Neural cell (in vitro differentiated cells): ENCODE data around the gene NPIPB2. TPM values are rescaled to one million over a fixed set of nuclear protein-coding genes. Genes with fewer than 3 reads are reported as not detected.

ENCODE experiments used
- H2AFZ ChIP-seq: fragments of 200-600, 300-800 bp; sonication (generic), shearing (Covaris generic); 2 replicates; pipeline ENCODE4 v1.6.0; 2014; ENCODE audit warnings: low read depth, mild to moderate bottlenecking, antibody characterized with exemption, low read length, moderate library complexity
- H3F3A ChIP-seq: fragments of 200-600 bp; shearing (Covaris generic); 2 replicates; pipeline ENCODE4 v1.6.1; 2016; ENCODE audit warnings: mild to moderate bottlenecking, moderate library complexity, mixed read lengths, antibody characterized with exemption, low read length; ENCODE audit not compliant: insufficient read depth, poor library complexity, severe bottlenecking
- H3K27ac ChIP-seq: fragments of 200-600, 300-800 bp; sonication (generic), shearing (Covaris generic); 2 replicates; pipeline ENCODE4 v1.5.1; 2014; ENCODE audit warnings: mild to moderate bottlenecking, low read length, moderate library complexity
- H3K27me3 ChIP-seq: fragments of 300-800, 200-600 bp; sonication (generic), shearing (Covaris generic); 2 replicates; pipeline ENCODE4 v1.6.0; 2014; ENCODE audit warnings: mild to moderate bottlenecking, low read depth, low read length, moderate library complexity; ENCODE audit not compliant: insufficient read depth
- H3K36me3 ChIP-seq: fragments of 300-800, 200-600 bp; sonication (generic), shearing (Covaris generic); 2 replicates; pipeline ENCODE4 v1.5.1; 2014; ENCODE audit warnings: mild to moderate bottlenecking, antibody characterized with exemption, low read length, moderate library complexity; ENCODE audit not compliant: insufficient read depth
- H3K4me2 ChIP-seq: fragments of 300-800, 200-600 bp; sonication (generic), shearing (Covaris generic); 2 replicates; pipeline ENCODE4 v1.6.0; 2014; ENCODE audit warnings: mild to moderate bottlenecking, low read length
- H3K4me3 ChIP-seq: fragments of 300-800, 200-600 bp; sonication (generic), shearing (Covaris generic); 2 replicates; pipeline ENCODE4 v1.5.1; 2014; ENCODE audit warnings: mild to moderate bottlenecking, low read length, moderate library complexity
- H3K79me2 ChIP-seq: fragments of 200-600 bp; shearing (Covaris generic); replicated peaks from 2 replicates; pipeline ENCODE4 v1.6.0; 2014; ENCODE audit warnings: mild to moderate bottlenecking, low read length, moderate library complexity; ENCODE audit not compliant: insufficient read depth
- H3K9ac ChIP-seq: fragments of 300-800, 200-600 bp; sonication (generic), shearing (Covaris generic); 2 replicates; pipeline ENCODE4 v1.6.1; 2016; ENCODE audit warnings: mild to moderate bottlenecking, low read length, mixed read lengths
- H3K9me2 ChIP-seq: fragments of 200-600 bp; shearing (Covaris generic); 2 replicates; pipeline ENCODE4 v1.6.1; 2016; ENCODE audit warnings: mild to moderate bottlenecking, low read length, mixed read lengths; ENCODE audit not compliant: insufficient read depth
- H3K9me3 ChIP-seq: fragments of 200-600, 300-800 bp; sonication (generic), shearing (Covaris generic); 2 replicates; pipeline ENCODE4 v1.6.1; 2016; ENCODE audit warnings: mild to moderate bottlenecking, mixed run types, low read length, moderate library complexity, mixed read lengths
- H4K20me1 ChIP-seq: fragments of 200-600 bp; shearing (Covaris generic); 2 replicates; pipeline ENCODE4 v1.6.1; 2016; ENCODE audit warnings: mild to moderate bottlenecking, mixed run types; ENCODE audit not compliant: insufficient read depth
- EP300 ChIP-seq: fragments of 450-650 bp; conservative IDR thresholded peaks from 2 replicates; pipeline ENCODE4 v1.6.1; 2014; ENCODE audit warnings: antibody characterized with exemption, mild to moderate bottlenecking, moderate library complexity; ENCODE audit not compliant: poor library complexity, severe bottlenecking
- EZH2 ChIP-seq: fragments of 200-600, 300-800 bp; shearing (Covaris generic), sonication (generic); IDR thresholded peaks from 2 replicates; pipeline ENCODE4 v1.6.1; 2014; ENCODE audit warnings: antibody characterized with exemption, low read length, borderline replicate concordance, mild to moderate bottlenecking; ENCODE audit not compliant: insufficient read depth, poor library complexity, severe bottlenecking
- MXI1 ChIP-seq: fragments of 450-650 bp; conservative IDR thresholded peaks from 2 replicates; pipeline ENCODE4 v1.6.1; 2014; ENCODE audit warnings: antibody characterized with exemption, mild to moderate bottlenecking; ENCODE audit not compliant: poor library complexity, severe bottlenecking
- POLR2AphosphoS5 ChIP-seq: IDR thresholded peaks from 2 replicates; pipeline ENCODE4 v1.6.1; 2012
- RAD21 ChIP-seq: fragments of 450-650 bp; conservative IDR thresholded peaks from 2 replicates; pipeline ENCODE4 v1.6.1; 2014; ENCODE audit warnings: antibody characterized with exemption, mild to moderate bottlenecking, moderate library complexity
- SMC3 ChIP-seq: fragments of 450-650 bp; conservative IDR thresholded peaks from 2 replicates; pipeline ENCODE4 v1.6.1; 2014; ENCODE audit warnings: antibody characterized with exemption, mild to moderate bottlenecking, moderate library complexity; ENCODE audit not compliant: poor library complexity
- TAF1 ChIP-seq: IDR thresholded peaks from 2 replicates; pipeline ENCODE4 v1.6.1; 2012; ENCODE audit warnings: low read depth
- polyA plus RNA-seq: library from polyadenylated mRNA; depleted of rRNA; stranded (reverse); fragments of >200 nt; gene quantifications from 2 replicates; pipeline ENCODE4 v1.2.3, GENCODE V29; 2014
- TF ChIP-seq, protein P1 (sequence below): fragments of 450-650 bp; IDR thresholded peaks from 2 replicates; pipeline ENCODE4 v1.5.1; 2014; ENCODE audit warnings: antibody characterized with exemption, mild to moderate bottlenecking, moderate library complexity; ENCODE audit not compliant: poor library complexity, severe bottlenecking
- TF ChIP-seq, protein P2 (sequence below): IDR thresholded peaks from 2 replicates; pipeline ENCODE4 v1.6.1; 2012; ENCODE audit warnings: borderline replicate concordance

The NPIPB2 gene
- polyA plus RNA-seq, 1 donor from 2014 or later: 0.82 TPM

DNA sequence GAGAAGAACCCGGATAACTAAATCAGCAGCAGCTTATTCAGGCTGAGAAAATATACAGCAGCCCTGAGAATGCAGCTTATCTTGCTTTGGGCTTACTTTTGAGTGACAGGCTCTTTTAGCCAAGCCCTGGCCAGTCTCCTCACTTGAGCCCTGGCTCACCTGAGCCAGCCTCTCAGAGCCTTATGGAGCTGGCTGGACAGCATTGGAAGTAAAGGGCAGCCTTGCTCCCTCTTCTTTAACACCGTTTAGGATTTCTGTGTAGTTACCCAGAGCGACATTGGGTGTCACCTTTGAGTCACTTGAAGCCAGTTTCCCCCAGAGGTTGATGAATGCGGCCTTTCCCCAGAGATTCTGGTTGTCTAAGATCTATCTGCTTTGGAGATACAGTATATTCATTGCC is 7.7 kb upstream of the NPIPB2 start:
- H3K9me2 ChIP-seq: no peaks in the 10 kb centered on the region
- H3K36me3 ChIP-seq: no peaks in the 10 kb centered on the region
- H3K27ac ChIP-seq: no peak overlapping the region
- TF ChIP-seq, protein P1, sequence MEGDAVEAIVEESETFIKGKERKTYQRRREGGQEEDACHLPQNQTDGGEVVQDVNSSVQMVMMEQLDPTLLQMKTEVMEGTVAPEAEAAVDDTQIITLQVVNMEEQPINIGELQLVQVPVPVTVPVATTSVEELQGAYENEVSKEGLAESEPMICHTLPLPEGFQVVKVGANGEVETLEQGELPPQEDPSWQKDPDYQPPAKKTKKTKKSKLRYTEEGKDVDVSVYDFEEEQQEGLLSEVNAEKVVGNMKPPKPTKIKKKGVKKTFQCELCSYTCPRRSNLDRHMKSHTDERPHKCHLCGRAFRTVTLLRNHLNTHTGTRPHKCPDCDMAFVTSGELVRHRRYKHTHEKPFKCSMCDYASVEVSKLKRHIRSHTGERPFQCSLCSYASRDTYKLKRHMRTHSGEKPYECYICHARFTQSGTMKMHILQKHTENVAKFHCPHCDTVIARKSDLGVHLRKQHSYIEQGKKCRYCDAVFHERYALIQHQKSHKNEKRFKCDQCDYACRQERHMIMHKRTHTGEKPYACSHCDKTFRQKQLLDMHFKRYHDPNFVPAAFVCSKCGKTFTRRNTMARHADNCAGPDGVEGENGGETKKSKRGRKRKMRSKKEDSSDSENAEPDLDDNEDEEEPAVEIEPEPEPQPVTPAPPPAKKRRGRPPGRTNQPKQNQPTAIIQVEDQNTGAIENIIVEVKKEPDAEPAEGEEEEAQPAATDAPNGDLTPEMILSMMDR: peak; percentile 71
- TF ChIP-seq RAD21: peak; percentile 69
- TF ChIP-seq TAF1: no peak
- TF ChIP-seq EZH2: no peak
- TF ChIP-seq SMC3: peak; percentile 75
- TF ChIP-seq, protein P2, sequence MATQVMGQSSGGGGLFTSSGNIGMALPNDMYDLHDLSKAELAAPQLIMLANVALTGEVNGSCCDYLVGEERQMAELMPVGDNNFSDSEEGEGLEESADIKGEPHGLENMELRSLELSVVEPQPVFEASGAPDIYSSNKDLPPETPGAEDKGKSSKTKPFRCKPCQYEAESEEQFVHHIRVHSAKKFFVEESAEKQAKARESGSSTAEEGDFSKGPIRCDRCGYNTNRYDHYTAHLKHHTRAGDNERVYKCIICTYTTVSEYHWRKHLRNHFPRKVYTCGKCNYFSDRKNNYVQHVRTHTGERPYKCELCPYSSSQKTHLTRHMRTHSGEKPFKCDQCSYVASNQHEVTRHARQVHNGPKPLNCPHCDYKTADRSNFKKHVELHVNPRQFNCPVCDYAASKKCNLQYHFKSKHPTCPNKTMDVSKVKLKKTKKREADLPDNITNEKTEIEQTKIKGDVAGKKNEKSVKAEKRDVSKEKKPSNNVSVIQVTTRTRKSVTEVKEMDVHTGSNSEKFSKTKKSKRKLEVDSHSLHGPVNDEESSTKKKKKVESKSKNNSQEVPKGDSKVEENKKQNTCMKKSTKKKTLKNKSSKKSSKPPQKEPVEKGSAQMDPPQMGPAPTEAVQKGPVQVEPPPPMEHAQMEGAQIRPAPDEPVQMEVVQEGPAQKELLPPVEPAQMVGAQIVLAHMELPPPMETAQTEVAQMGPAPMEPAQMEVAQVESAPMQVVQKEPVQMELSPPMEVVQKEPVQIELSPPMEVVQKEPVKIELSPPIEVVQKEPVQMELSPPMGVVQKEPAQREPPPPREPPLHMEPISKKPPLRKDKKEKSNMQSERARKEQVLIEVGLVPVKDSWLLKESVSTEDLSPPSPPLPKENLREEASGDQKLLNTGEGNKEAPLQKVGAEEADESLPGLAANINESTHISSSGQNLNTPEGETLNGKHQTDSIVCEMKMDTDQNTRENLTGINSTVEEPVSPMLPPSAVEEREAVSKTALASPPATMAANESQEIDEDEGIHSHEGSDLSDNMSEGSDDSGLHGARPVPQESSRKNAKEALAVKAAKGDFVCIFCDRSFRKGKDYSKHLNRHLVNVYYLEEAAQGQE: no peak
- no peaks in the 10 kb centered on the region for H3K9me3 ChIP-seq
- no peaks in the 10 kb centered on the region for H3F3A ChIP-seq
- no peak overlapping the region for H2AFZ ChIP-seq
- H3K9ac ChIP-seq: no peak overlapping the region
- H3K4me2 ChIP-seq: no peak overlapping the region
- H3K4me3 ChIP-seq: no peak overlapping the region
- H3K79me2 ChIP-seq: no peaks in the 10 kb centered on the region
- H3K27me3 ChIP-seq: no peaks in the 10 kb centered on the region
- H4K20me1 ChIP-seq: no peaks in the 10 kb centered on the region

DNA sequence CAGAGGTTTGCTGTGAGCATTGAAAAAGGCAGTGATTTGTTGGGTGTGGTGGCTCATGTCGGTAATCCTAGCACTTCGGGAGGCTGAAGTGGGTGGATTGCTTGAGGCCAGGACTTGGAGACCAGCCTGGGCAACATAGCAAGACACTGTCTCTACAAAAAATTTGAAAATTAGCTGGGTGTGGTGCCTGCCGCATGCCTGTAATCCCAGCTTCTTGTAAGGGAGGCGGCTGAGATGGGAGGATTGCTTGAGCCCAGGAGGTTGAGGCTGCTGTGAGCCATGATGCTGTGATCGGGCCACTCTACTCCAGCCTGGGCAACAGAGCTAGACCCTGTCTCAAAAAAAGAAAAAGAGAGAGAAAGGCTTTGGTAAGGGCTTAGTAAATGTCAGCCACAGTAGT is 7.0 kb upstream of the NPIPB2 start:
- no peak overlapping the region for H2AFZ ChIP-seq
- TF ChIP-seq TAF1 (no peak), MXI1 (no peak), EP300 (no peak), EZH2 (no peak), SMC3 (no peak), RAD21 (no peak), POLR2AphosphoS5 (no peak)
- TF ChIP-seq, protein P1: no peak
- TF ChIP-seq, protein P2: no peak
- no peak overlapping the region for H3K9ac ChIP-seq
- H3K36me3 ChIP-seq: no peaks in the 10 kb centered on the region
- H3K27ac ChIP-seq: no peak overlapping the region
- H3K4me2 ChIP-seq: no peak overlapping the region
- H3K9me2 ChIP-seq: no peaks in the 10 kb centered on the region
- H4K20me1 ChIP-seq: no peaks in the 10 kb centered on the region
- no peaks in the 10 kb centered on the region for H3K79me2 ChIP-seq
- no peaks in the 10 kb centered on the region for H3K9me3 ChIP-seq
- H3F3A ChIP-seq: no peaks in the 10 kb centered on the region
- H3K4me3 ChIP-seq: no peak overlapping the region
- no peaks in the 10 kb centered on the region for H3K27me3 ChIP-seq
